Measurements from ENCODE around the gene GIPC1. TPM values are rescaled to one million over a fixed set of nuclear protein-coding genes. Genes with fewer than 3 reads are reported as not detected.

The GIPC1 gene
- total and polyA plus RNA-seq, 9 of the 15 experiments (the other 6 are each of a cell fraction or from before 2014, with no cell fraction given): 0.49 to 54.7 (median 24.8) TPM

DNA sequence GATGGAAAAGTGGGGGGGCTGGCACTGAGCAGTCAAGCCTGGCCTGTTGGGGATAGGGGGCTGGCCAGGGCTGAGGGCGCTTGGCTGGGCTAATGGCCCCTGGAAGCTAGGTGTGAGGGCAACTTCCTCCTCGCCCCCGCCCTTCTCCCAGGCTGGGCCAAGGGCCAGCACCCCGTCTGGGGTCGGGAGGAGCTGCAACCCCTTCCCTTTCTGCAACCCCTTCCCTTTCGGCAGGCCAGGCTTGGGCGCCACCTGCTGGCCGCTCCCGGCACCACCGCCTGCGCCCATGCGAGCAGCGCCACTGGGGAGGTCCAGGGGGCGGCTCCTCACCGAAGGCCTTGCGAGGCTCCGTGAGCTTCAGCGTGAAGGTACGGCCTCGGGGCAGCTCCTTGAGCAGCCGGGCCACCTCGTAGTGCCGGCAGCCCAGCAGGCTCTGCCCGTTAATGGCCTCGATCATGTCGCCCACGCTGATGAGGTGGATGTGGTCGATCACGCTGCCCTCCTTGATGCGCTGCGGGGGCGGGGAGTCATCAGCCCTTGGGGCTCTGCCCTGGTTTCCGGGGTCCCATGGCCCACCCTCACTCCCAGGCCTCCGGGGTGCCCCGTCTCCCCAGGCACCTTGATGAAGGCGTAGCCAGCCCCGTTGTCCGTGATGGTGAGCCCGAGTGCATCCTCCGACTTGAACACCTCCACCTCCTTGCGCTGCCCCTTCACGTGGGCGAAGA is 15.8 kb downstream of the GIPC1 start (continued):
- TF ChIP-seq NFIX (CRISPR knock-in tag; IDR thresholded peaks at IDR 0.05; ENCODE audit: low read depth): no peak
- no peak for TF ChIP-seq MTA1 (IDR thresholded peaks at IDR 0.05; ENCODE audit: borderline replicate concordance)
- TF ChIP-seq ZNF583 (CRISPR knock-in tag; IDR thresholded peaks at IDR 0.05): no peak
- no peak for TF ChIP-seq PATZ1 (CRISPR knock-in tag; IDR thresholded peaks at IDR 0.05; ENCODE audit: borderline replicate concordance)
- TF ChIP-seq NFIC (IDR thresholded peaks at IDR 0.05): peak; percentile 40; the same call in 1 of the 2 replicates
- no peak for TF ChIP-seq KDM1A (IDR thresholded peaks at IDR 0.05)
- TF ChIP-seq RBM22 (IDR thresholded peaks at IDR 0.05; ENCODE audit: low read depth, low read length, poor library complexity, severe bottlenecking): peak; percentile 20
- no peak for TF ChIP-seq TAF1 (IDR thresholded peaks at IDR 0.05; ENCODE audit: control insufficient read depth, extremely low read depth, insufficient read depth, low read length, severe bottlenecking)
- no peak for TF ChIP-seq ZNF3 (CRISPR knock-in tag; IDR thresholded peaks at IDR 0.05)
- TF ChIP-seq RAD21 (CRISPR knock-in tag; conservative IDR thresholded peaks at IDR 0.05 in 1 of 2, IDR thresholded peaks at IDR 0.05 in 1 of 2): peak; percentile 58 to 82
- no peak for TF ChIP-seq EZH2 (IDR thresholded peaks at IDR 0.05; ENCODE audit: borderline replicate concordance, low read depth, low read length)
- TF ChIP-seq RBM34 (IDR thresholded peaks at IDR 0.05; ENCODE audit: borderline replicate concordance, insufficient read depth, low read length): no peak
- TF ChIP-seq PHF8 (IDR thresholded peaks at IDR 0.05; ENCODE audit: borderline replicate concordance, low read length): no peak
- no peak for TF ChIP-seq PCBP2 (IDR thresholded peaks at IDR 0.05; ENCODE audit: low read depth, low read length, poor library complexity, severe bottlenecking)
- no peak for TF ChIP-seq MYBL2 (IDR thresholded peaks at IDR 0.05; ENCODE audit: low read depth)
- TF ChIP-seq MYBL2 (CRISPR knock-in tag; IDR thresholded peaks at IDR 0.05; ENCODE audit: borderline replicate concordance): no peak
- no peak for TF ChIP-seq ZBTB43 (CRISPR knock-in tag; IDR thresholded peaks at IDR 0.05)
- TF ChIP-seq, protein P1, sequence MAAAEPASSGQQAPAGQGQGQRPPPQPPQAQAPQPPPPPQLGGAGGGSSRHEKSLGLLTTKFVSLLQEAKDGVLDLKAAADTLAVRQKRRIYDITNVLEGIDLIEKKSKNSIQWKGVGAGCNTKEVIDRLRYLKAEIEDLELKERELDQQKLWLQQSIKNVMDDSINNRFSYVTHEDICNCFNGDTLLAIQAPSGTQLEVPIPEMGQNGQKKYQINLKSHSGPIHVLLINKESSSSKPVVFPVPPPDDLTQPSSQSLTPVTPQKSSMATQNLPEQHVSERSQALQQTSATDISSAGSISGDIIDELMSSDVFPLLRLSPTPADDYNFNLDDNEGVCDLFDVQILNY (CRISPR knock-in tag; IDR thresholded peaks at IDR 0.05): no peak
- no peak for TF ChIP-seq EP300 (IDR thresholded peaks at IDR 0.05; ENCODE audit: low read length)
- no peak for TF ChIP-seq PURB (CRISPR knock-in tag; IDR thresholded peaks at IDR 0.05; ENCODE audit: low read depth)
- TF ChIP-seq, protein P2, sequence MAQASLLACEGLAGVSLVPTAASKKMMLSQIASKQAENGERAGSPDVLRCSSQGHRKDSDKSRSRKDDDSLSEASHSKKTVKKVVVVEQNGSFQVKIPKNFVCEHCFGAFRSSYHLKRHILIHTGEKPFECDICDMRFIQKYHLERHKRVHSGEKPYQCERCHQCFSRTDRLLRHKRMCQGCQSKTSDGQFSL (CRISPR knock-in tag; IDR thresholded peaks at IDR 0.05): peak; percentile 86
- TF ChIP-seq, protein P2 (tag; IDR thresholded peaks at IDR 0.05): 0 out of 4 replicates have a peak, but pooled peaks of 1 of the 2 experiments have one; percentile 31

All from K562 (cell line).